Chondrocyte (in vitro differentiated cells): Measurements from ENCODE around the gene MLST8. TPM values are rescaled to one million over a fixed set of nuclear protein-coding genes. Genes with fewer than 3 reads are reported as not detected.
A peak's percentile ranks its signal among the peaks of the same experiment; 100 is the strongest.

Experiments used
- DNase-seq: peaks from one replicate; pipeline ENCODE4 v3.0.0; 2021; ENCODE audit warnings: mixed read lengths, low spot score
- H3K27ac Mint-ChIP-seq: one replicate; pipeline ENCODE4 v1.8.0; 2021; ENCODE audit warnings: mild to moderate bottlenecking, moderate library complexity, mixed read lengths; ENCODE audit not compliant: unreplicated experiment
- H3K27me3 Mint-ChIP-seq: 2 replicates; pipeline ENCODE4 v1.8.0; 2021; ENCODE audit warnings: low read depth, mixed read lengths
- H3K36me3 Mint-ChIP-seq: 2 replicates; pipeline ENCODE4 v1.8.0; 2021; ENCODE audit warnings: low read depth, mixed read lengths
- H3K4me1 Mint-ChIP-seq: 2 replicates; pipeline ENCODE4 v1.8.0; 2021; ENCODE audit warnings: low read depth, mild to moderate bottlenecking, mixed read lengths
- H3K4me3 Mint-ChIP-seq: one replicate; pipeline ENCODE4 v1.8.0; 2021; ENCODE audit warnings: mild to moderate bottlenecking, moderate library complexity, mixed read lengths; ENCODE audit not compliant: unreplicated experiment
- H3K9me3 Mint-ChIP-seq: 2 replicates; pipeline ENCODE4 v1.8.0; 2021; ENCODE audit warnings: low read depth, mixed read lengths
- total RNA-seq: library from RNA; stranded (reverse); gene quantifications from 3 replicates; pipeline ENCODE4 v1.2.1, GENCODE V29; 2021
- TF ChIP-seq, protein P1 (sequence below): fragments of 200-600 bp; sonication (generic); IDR thresholded peaks from 2 replicates; pipeline ENCODE4 v1.5.0; 2021; ENCODE audit warnings: antibody characterized with exemption, mild to moderate bottlenecking, moderate library complexity

Gene MLST8
- total RNA-seq, 1 donor from 2014 or later = 37.1 TPM

DNA sequence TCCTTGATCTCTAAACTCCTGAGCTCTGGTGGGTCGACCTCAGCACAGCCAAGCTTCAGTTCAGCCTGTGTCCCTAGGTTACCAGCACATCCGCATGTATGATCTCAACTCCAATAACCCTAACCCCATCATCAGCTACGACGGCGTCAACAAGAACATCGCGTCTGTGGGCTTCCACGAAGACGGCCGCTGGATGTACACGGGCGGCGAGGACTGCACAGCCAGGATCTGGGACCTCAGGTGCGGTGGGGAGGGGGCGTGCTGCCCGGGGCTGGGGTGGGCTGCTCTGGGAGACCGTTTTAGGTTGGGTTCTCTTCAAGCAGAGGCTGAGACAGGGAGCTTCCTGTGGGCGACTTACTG lies 1.1 kb downstream of the MLST8 start:
- peak overlapping the region; percentile 51 for H3K27ac Mint-ChIP-seq
- peaks cover 7% of the 10 kb centered on the region for H3K36me3 Mint-ChIP-seq
- TF ChIP-seq, protein P1, sequence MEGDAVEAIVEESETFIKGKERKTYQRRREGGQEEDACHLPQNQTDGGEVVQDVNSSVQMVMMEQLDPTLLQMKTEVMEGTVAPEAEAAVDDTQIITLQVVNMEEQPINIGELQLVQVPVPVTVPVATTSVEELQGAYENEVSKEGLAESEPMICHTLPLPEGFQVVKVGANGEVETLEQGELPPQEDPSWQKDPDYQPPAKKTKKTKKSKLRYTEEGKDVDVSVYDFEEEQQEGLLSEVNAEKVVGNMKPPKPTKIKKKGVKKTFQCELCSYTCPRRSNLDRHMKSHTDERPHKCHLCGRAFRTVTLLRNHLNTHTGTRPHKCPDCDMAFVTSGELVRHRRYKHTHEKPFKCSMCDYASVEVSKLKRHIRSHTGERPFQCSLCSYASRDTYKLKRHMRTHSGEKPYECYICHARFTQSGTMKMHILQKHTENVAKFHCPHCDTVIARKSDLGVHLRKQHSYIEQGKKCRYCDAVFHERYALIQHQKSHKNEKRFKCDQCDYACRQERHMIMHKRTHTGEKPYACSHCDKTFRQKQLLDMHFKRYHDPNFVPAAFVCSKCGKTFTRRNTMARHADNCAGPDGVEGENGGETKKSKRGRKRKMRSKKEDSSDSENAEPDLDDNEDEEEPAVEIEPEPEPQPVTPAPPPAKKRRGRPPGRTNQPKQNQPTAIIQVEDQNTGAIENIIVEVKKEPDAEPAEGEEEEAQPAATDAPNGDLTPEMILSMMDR = no peak
- H3K4me1 Mint-ChIP-seq = peaks cover 20% of the 10 kb centered on the region
- no peaks in the 10 kb centered on the region for H3K9me3 Mint-ChIP-seq
- DNase-seq = no peak
- peak overlapping the region; percentile 81 for H3K4me3 Mint-ChIP-seq
- H3K27me3 Mint-ChIP-seq = no peaks in the 10 kb centered on the region

DNA sequence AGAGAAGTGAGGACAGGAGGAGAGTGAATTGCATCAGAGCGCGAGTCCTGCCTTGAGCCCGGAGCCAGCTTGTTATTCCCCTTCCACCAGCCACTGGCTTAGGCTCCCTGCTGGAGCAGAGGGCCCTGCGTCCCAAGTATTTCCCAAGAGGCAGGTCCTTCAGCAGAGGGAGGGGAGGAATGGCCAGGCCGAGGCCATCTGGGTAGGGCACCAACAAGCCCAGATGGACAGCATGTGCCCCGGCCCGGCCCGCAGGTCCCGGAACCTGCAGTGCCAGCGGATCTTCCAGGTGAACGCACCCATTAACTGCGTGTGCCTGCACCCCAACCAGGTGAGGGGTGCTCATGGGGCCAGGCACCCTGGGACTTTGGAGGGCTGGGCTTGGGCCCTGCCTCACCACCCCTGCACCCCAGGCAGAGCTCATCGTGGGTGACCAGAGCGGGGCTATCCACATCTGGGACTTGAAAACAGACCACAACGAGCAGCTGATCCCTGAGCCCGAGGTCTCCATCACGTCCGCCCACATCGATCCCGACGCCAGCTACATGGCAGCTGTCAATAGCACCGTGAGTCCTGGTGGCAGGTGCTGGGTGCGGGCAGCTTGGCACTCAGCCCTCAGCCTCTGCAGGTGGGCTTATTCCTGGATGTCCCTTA lies 1.7 kb downstream of the MLST8 start:
- H3K9me3 Mint-ChIP-seq = no peaks in the 10 kb centered on the region
- peak overlapping the region; percentile 81 for H3K4me3 Mint-ChIP-seq
- H3K27ac Mint-ChIP-seq = peak overlapping the region; percentile 51
- DNase-seq = no peak
- peaks cover 7% of the 10 kb centered on the region for H3K36me3 Mint-ChIP-seq
- no peaks in the 10 kb centered on the region for H3K27me3 Mint-ChIP-seq
- peaks cover 23% of the 10 kb centered on the region for H3K4me1 Mint-ChIP-seq
- TF ChIP-seq, protein P1 = no peak

DNA sequence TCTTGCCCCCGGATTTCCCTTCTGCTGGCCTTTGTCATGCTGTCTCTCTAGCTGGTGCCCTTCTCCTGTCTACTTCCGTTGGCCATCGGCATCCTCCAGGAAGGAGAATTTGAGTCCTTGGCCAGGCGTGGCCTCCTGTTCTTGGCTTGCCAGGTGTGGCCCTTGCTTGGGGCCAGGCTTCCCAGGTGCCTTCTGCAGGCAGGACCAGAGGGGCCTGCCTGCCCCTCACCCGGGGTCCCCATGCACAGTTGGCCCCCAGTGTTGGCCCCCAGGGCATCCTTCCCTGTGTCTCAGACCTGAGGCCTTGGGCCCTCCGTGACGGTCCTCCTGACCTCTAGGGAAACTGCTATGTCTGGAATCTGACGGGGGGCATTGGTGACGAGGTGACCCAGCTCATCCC lies 2.6 kb downstream of the MLST8 start:
- no peaks in the 10 kb centered on the region for H3K9me3 Mint-ChIP-seq
- no peaks in the 10 kb centered on the region for H3K27me3 Mint-ChIP-seq
- H3K27ac Mint-ChIP-seq = no peak overlapping the region
- peaks cover 7% of the 10 kb centered on the region for H3K36me3 Mint-ChIP-seq
- no peak overlapping the region for H3K4me3 Mint-ChIP-seq
- H3K4me1 Mint-ChIP-seq = peaks cover 33% of the 10 kb centered on the region
- no peak for DNase-seq
- TF ChIP-seq, protein P1 = no peak

DNA sequence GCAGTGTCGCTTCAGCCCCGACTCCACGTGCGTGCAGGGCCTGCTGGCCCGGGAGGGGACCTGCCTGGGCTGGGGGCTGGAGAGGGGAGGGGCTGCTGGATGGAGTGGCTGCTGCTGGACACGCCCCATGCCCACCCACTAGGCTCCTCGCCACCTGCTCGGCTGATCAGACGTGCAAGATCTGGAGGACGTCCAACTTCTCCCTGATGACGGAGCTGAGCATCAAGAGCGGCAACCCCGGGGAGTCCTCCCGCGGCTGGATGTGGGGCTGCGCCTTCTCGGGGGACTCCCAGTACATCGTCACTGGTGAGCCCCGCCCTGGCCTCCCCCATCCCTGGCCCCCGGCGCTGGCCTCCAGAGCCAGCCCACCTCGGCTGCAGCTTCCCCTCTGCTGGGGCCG lies 3.1 kb downstream of the MLST8 start:
- Mint-ChIP-seq H3K9me3 (no peaks in the 10 kb centered on the region), H3K4me3 (no peak overlapping the region), H3K36me3 (peaks cover 7% of the 10 kb centered on the region), H3K27ac (no peak overlapping the region), H3K4me1 (peaks cover 37% of the 10 kb centered on the region), H3K27me3 (no peaks in the 10 kb centered on the region)
- DNase-seq = no peak
- TF ChIP-seq, protein P1 = no peak

DNA sequence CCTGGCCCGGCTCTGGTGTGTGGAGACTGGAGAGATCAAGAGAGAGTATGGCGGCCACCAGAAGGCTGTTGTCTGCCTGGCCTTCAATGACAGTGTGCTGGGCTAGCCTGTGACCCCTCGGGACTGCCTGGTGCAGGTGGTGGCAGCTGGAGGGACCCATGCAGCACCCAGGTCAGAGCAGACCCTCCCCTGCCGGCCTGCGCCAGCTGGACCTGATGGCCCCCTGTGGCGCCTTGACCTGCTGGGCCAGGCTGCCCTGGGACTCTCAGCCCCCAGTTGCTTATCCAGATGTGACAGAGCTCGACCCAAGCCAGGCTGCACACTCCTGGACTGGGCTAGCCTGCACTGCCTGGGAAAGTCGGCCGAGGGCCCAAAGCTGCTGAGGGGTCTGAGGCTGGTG lies 3.5 kb downstream of the MLST8 start:
- H3K27me3 Mint-ChIP-seq = no peaks in the 10 kb centered on the region
- peaks cover 7% of the 10 kb centered on the region for H3K36me3 Mint-ChIP-seq
- H3K9me3 Mint-ChIP-seq = no peaks in the 10 kb centered on the region
- no peak overlapping the region for H3K27ac Mint-ChIP-seq
- H3K4me3 Mint-ChIP-seq = no peak overlapping the region
- H3K4me1 Mint-ChIP-seq = peaks cover 42% of the 10 kb centered on the region
- TF ChIP-seq, protein P1 = no peak
- no peak for DNase-seq
